HCT116 (cell line): ENCODE results near the gene CAVIN1.

Experiments
- POLR2A ChIP-seq: IDR thresholded peaks from 2 replicates; pipeline ENCODE4 v1.7.0; 2011; ENCODE audit warnings: borderline replicate concordance; ENCODE audit not compliant: insufficient read depth, insufficient read length; ENCODE audit errors: extremely low read depth
- SRF ChIP-seq: IDR thresholded peaks from 2 replicates; pipeline ENCODE4 v1.6.1; 2012; ENCODE audit warnings: low read depth
- ZFX ChIP-seq: fragments of 450-650 bp; IDR thresholded peaks from 2 replicates; pipeline ENCODE4 v1.6.1; 2017
- ZNF274 ChIP-seq: fragments of 200-500 bp; sonication (Bioruptor generic); IDR thresholded peaks from 2 replicates; pipeline ENCODE4 v1.6.1; 2014; ENCODE audit warnings: mild to moderate bottlenecking, low read depth, low read length, inconsistent platforms
- TF ChIP-seq, protein P1 (sequence below), 3 experiments: fragments of 200-600 bp in 1 of 3; sonication (generic) in 1 of 3; IDR thresholded peaks in 2 of 3; conservative IDR thresholded peaks in 1 of 3; 2 replicates each; pipeline ENCODE4 v1.5.1; 2012 to 2017; ENCODE audit warnings: low read depth in 2 of 3, low read length in 2 of 3, antibody characterized with exemption in 1 of 3, borderline replicate concordance in 1 of 3, control low read depth in 1 of 3, mild to moderate bottlenecking in 1 of 3, mixed read lengths in 1 of 3, mixed run types in 1 of 3, moderate library complexity in 1 of 3; ENCODE audit not compliant: insufficient read depth in 1 of 3

DNA sequence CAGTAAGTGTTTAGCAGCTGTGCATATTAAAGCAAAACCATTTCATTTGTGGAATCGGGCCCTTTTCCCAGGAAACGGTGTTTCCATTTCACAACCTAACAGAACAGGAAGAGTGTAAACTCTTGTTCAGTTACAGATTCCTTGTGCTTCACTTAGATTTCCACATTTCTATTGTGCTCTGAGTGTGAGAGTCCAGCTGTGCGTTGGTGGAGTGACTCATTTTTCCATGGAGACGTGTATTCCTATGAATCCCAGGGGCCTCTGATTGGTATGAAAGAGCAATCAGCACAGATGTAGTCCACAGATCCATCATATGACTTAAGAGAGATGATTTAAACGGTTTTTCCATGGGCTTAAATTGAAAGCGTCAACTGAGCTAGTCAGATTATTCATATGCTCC is 13.3 kb upstream of the CAVIN1 start:
- TF ChIP-seq ZFX: no peak
- TF ChIP-seq, protein P1, sequence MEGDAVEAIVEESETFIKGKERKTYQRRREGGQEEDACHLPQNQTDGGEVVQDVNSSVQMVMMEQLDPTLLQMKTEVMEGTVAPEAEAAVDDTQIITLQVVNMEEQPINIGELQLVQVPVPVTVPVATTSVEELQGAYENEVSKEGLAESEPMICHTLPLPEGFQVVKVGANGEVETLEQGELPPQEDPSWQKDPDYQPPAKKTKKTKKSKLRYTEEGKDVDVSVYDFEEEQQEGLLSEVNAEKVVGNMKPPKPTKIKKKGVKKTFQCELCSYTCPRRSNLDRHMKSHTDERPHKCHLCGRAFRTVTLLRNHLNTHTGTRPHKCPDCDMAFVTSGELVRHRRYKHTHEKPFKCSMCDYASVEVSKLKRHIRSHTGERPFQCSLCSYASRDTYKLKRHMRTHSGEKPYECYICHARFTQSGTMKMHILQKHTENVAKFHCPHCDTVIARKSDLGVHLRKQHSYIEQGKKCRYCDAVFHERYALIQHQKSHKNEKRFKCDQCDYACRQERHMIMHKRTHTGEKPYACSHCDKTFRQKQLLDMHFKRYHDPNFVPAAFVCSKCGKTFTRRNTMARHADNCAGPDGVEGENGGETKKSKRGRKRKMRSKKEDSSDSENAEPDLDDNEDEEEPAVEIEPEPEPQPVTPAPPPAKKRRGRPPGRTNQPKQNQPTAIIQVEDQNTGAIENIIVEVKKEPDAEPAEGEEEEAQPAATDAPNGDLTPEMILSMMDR (IDR thresholded peaks at IDR 0.05 in 2 of 3, conservative IDR thresholded peaks at IDR 0.05 in 1 of 3; ENCODE audit: borderline replicate concordance in 1 of 3, insufficient read depth in 1 of 3, low read depth in 2 of 3, low read length in 2 of 3): no peak
- TF ChIP-seq ZNF274: no peak
- TF ChIP-seq SRF: no peak
- TF ChIP-seq POLR2A: no peak
